Activated CD4-positive, alpha-beta T cell treated with anti-CD3 and anti-CD28 coated beads, Interleukin-2, amount 50 U/mL, for 24 hours (primary cell): Measurements from ENCODE around the gene CMIP.
"Not testable (repeated sequence)": the region's sequence is repeated elsewhere in the genome, so short reads cannot be mapped to it uniquely, and the experiment has no call there.

Experiments used
- DNase-seq, 2 donors: peaks; one replicate each; pipeline ENCODE4 v3.0.0-alpha.2; 2020; ENCODE audit warnings: low read depth in 1 of 2, low spot score in 1 of 2

CMIP gene

DNA sequence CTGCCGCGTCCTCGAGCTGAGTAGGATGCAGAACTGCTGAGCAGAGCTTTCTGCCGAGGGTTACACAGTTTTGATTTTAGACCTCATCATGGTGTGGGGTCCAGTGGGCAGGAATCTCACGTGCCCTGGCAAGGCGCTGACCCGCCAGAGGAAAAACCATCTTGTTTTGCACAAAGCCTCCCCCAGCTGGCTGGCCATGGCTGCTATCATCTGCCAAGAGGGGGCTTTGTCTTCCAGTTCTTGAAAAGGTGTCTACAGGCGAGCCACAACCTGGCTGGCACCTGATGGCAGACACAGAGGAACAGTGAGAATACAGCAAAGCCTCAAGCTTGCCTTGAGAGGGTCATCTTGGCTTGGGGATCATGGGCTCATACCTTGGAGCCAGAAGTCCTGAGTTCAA, 118.3 kb downstream of the CMIP start:
- no peak for DNase-seq

DNA sequence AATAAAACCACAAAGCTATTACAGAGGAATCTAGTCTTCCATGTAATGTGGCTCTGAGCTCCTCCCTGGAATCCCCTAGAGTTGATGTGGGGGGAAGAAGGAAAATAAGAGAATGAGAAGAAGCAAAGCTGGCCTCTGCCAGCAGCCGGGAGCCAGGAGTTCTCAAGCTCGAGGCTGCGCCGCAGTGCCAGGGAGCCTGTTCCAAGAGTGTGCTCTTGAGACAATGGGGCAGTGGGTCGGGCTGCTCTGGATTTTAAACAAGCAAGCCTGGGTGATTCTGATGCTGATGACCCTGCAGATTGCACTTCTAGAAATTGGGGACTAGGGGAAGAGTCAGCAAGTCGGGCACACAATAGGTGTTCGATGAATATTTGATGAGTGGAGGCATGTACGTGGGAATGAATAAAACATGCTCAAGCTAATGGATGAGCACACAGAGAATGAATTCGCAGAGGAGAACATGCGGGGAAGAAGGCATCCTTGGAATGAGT, 119.9 kb downstream of the CMIP start:
- no peak for DNase-seq

- no peak for DNase-seq
Observed at GRCh38 chr16:81565321-81566028, 120.9 kb downstream of the CMIP start.

- no peak for DNase-seq
Observed at GRCh38 chr16:81566086-81567007, 121.7 kb downstream of the CMIP start.

- no peak for DNase-seq
Observed at GRCh38 chr16:81567087-81567486, 122.5 kb downstream of the CMIP start.

GRCh38 chr16:81567987-81568748, 123.6 kb downstream of the CMIP start:
- peak; percentile 24 to 34 for DNase-seq

- no peak for DNase-seq
Observed at GRCh38 chr16:81568749-81569087, 124.1 kb downstream of the CMIP start.

DNA sequence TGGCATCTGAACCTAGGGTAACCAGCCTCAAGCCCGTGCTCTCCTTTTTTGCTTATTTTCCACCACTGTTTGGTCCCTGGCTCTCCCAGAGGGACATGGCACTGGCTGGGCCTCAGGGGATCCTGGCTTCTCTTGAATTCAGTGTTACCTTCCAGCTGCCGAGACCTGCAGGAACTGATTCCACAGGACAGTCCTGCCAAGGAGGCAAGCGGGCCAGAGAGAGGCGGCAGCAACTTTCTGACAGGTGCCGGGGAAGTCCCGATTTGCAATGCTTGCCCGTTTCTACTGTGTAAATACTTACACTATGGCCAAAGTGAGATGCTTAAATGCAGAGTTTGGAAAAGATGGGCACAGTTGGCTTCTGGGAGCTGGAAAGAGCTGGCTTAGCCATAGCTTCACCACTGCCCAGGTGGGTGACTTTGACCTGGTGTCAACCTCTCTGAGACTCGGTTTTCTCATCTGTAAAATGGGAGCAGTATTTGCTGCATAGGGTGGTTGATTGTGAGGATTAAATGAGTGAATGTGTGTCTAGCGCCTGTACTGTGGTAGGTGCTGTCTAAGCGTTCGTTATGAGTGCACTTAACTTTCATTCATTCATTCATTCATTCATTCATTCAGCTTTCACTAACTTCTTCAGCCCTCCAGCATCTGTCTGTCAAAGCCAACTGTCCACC, 124.9 kb downstream of the CMIP start:
- DNase-seq, result no peak

DNA sequence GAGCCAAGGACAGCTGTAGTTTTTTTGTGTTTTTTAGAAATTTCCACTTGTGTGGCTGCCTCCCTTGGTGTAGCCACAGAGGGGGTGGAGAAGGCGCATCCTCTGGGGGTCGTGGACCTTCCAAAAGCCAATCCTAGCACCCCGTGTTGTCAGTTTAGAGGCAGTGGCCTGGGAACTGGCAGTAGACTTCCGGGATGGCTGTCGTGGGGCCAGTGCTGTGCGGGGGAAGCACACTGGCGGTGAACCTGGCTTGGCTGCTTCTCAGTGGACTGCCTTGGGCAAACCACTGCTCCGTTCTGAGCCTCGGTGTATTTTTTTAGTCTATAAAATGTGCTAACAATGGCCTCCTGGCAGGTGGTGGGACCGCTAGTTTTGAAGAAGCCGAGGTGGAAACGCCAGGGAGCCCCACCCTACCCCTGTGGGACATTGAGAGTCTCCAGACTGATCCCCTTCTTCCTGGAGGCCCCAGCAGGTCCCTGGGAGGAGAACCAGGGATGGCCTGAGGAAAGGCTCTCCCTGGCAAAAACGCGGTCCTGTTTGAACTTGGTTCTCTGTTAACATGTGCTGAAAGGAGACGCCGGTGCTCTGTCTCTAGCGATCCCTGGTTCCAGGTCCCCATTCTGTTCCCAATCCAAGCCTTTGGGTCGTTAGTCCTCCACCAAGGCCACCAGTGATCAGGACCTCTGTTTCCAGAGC, 125.7 kb downstream of the CMIP start:
- DNase-seq, result no peak

- no peak for DNase-seq
Observed at GRCh38 chr16:81571175-81571574, 126.6 kb downstream of the CMIP start.

GRCh38 chr16:81571592-81572385, 127.2 kb downstream of the CMIP start:
- no peak for DNase-seq

- DNase-seq, result no peak
Observed at GRCh38 chr16:81572386-81573144, 128.0 kb downstream of the CMIP start.

- DNase-seq, result no peak
Observed at GRCh38 chr16:81573533-81574020, 129.0 kb downstream of the CMIP start.

DNA sequence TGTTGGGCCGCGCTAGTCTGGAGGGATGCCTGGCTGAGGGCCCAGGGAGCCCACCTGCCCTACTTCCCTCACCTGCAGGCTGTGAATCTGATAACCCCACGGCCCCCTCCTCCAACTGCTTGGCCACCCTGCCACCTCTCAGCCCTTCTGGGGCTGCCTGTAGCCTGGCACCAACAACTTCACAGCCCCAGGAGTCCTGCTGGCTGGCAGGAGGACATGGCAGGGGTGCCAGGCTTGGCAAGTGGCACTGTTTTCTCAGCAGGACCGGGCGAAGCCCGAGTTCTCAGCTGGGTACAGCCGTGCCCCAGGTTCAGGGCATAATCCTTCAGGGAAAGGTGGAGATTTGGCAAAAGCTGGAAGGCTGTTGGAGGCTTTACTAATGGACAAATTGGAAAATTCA, 129.6 kb downstream of the CMIP start:
- DNase-seq, result no peak

DNA sequence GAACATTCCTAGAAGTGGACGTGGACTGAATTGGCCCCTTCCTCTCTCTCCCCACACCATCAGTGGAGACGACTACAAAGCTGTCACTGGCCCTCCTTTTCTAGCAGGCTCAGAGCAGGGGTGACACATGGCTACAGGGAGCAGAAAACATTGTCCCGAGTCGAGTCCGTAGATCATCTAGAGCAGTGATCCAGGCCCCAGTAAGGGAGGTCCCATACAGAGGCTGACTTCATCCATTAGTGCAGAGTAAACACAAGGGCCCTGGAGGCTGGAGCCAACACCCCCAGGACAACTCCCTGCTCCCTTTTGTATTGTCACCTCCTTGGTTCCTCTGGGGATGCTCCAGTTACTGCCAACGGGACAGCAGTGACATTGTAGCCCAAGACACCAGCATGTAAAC, 130.7 kb downstream of the CMIP start:
- DNase-seq, result no peak

GRCh38 chr16:81575834-81576233, 131.2 kb downstream of the CMIP start:
- no peak for DNase-seq

DNA sequence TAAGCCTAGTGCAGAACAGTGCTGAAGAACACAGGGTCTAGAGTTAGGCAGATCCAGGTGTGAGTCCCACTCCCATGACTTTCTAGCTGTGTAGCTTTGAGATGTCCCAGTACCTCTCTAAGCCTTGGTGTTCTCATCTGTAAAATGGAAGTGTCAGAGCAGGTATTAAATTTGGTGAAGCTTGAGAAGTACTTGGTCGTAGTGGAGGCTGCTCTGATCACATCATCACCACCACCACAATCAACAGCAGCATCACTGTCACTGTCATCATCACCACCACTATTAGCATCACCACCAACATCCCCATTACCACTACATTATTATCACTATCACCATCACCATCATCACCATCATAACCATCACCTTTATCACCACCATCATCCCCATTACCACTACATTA, 132.1 kb downstream of the CMIP start:
- DNase-seq, result no peak

DNA sequence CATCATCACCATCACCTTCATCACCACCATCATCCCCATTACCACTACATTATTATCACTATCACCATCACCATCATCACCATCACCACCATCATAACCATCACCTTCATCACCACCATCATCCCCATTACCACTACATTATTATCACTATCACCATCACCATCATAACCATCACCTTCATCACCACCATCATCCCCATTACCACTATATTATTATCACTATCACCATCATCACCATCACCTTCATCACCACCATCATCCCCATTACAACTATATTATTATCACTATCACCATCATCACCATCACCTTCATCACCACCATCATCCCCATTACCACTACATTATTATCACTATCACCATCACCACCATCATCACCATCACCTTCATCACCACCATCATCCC, 132.7 kb downstream of the CMIP start:
- DNase-seq, result not testable (repeated sequence)

- no peak for DNase-seq
Observed at GRCh38 chr16:81578076-81578475, 133.5 kb downstream of the CMIP start.
